Mammary epithelial cell (primary cell): ENCODE data around the gene KCTD21.

Experiments used
- EZH2 ChIP-seq: IDR thresholded peaks from 2 replicates; pipeline ENCODE4 v1.6.1; 2012; ENCODE audit warnings: low read length, inconsistent platforms, borderline replicate concordance
- TF ChIP-seq, protein P1 (sequence below), 2 donors: IDR thresholded peaks in 1 of 2; conservative IDR thresholded peaks in 1 of 2; 2 replicates each; pipeline ENCODE4 v1.5.1; 2011 to 2012; ENCODE audit warnings: inconsistent platforms in 2 of 2, low read length in 2 of 2, mild to moderate bottlenecking in 2 of 2, control low read depth in 1 of 2, low read depth in 1 of 2; ENCODE audit not compliant: insufficient read depth in 1 of 2; ENCODE audit errors: extremely low read depth in 1 of 2

DNA sequence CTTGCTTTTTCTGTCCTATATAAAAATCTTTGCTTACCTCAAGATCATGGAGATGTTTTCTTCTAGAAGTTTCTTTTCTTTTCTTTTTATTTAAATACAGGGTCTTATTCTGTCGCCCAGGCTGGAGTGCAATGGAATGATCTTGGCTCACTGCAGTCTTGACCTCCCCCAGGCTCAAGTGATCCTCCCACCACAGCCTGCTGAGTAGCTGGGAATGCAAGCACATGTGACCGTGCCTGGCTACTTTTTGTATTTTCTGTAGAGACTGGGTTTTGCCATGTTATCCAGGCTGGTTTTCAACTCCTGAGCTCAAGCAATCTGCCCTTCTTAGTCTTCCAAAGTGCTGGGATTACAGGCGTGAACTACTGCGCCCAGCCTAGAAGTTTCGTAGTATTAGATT, 45.6 kb upstream of the KCTD21 start:
- TF ChIP-seq, protein P1, sequence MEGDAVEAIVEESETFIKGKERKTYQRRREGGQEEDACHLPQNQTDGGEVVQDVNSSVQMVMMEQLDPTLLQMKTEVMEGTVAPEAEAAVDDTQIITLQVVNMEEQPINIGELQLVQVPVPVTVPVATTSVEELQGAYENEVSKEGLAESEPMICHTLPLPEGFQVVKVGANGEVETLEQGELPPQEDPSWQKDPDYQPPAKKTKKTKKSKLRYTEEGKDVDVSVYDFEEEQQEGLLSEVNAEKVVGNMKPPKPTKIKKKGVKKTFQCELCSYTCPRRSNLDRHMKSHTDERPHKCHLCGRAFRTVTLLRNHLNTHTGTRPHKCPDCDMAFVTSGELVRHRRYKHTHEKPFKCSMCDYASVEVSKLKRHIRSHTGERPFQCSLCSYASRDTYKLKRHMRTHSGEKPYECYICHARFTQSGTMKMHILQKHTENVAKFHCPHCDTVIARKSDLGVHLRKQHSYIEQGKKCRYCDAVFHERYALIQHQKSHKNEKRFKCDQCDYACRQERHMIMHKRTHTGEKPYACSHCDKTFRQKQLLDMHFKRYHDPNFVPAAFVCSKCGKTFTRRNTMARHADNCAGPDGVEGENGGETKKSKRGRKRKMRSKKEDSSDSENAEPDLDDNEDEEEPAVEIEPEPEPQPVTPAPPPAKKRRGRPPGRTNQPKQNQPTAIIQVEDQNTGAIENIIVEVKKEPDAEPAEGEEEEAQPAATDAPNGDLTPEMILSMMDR (conservative IDR thresholded peaks at IDR 0.05 in 1 of 2, IDR thresholded peaks at IDR 0.05 in 1 of 2; ENCODE audit: extremely low read depth in 1 of 2, insufficient read depth in 1 of 2, low read depth in 1 of 2, low read length in 2 of 2): no peak
- no peak for TF ChIP-seq EZH2
